ENCODE results near the gene MTFR1L. TPM values are rescaled to one million over a fixed set of nuclear protein-coding genes. Genes with fewer than 3 reads are reported as not detected.

MTFR1L gene
- total and polyA plus RNA-seq, 8 donors: 39.3 to 301 (median 59.3) TPM

GRCh38 chr1:25786887-25787759 lies 32.6 kb upstream of the MTFR1L start:
- Histone ChIP-seq H3K4me3 (no peak overlapping the region), H3K4me1 (peaks cover 12 to 52% (median 31%) of the 10 kb centered on the region in 4 donors), H3K27me3 (no peaks in the 10 kb centered on the region), H3K9me3 (no peaks in the 10 kb centered on the region), H3K36me3 (peaks cover 0 to 26% (median 13%) of the 10 kb centered on the region in 4 donors), H3K27ac (peak overlapping the region in 2 of 5 donors; percentile 40 to 60)
- intact Hi-C loops (cut with DNase I; ENCODE audit: low total_unique reads): no loop called here
- peak in 1 of 2 donors; percentile 2 for DNase-seq
- WGBS, 5 donors: 67 to 87% (median 75%) methylated on average over 11 of the region's 11 CpGs
- TF ChIP-seq POLR2A (IDR thresholded peaks at IDR 0.05): no peak
- no peak for TF ChIP-seq EP300 (IDR thresholded peaks at IDR 0.05)
- TF ChIP-seq CTCF (IDR thresholded peaks at IDR 0.05): no peak

GRCh38 chr1:25787760-25788166 lies 32.0 kb upstream of the MTFR1L start:
- intact Hi-C loops (cut with DNase I; ENCODE audit: low total_unique reads): no loop called here
- TF ChIP-seq CTCF (IDR thresholded peaks at IDR 0.05) (no peak), EP300 (IDR thresholded peaks at IDR 0.05) (no peak), POLR2AphosphoS5 (IDR thresholded peaks at IDR 0.05) (no peak), POLR2A (IDR thresholded peaks at IDR 0.05) (no peak)
- no peaks in the 10 kb centered on the region for H3K27me3 ChIP-seq
- H3K9me3 ChIP-seq: no peaks in the 10 kb centered on the region
- H3K27ac ChIP-seq: peak overlapping the region in 1 of 5 donors; percentile 60
- peaks cover 9 to 46% (median 31%) of the 10 kb centered on the region in 4 donors for H3K4me1 ChIP-seq
- no peak for DNase-seq
- 85 to 90% (median 89%) methylated on average over 5 of the region's 5 CpGs for WGBS, 5 donors
- no peak overlapping the region for H3K4me3 ChIP-seq
- peaks cover 0 to 26% (median 13%) of the 10 kb centered on the region in 4 donors for H3K36me3 ChIP-seq

GRCh38 chr1:25790472-25790871 lies 29.3 kb upstream of the MTFR1L start:
- DNase-seq: no peak
- WGBS, 5 donors: 88% methylated on average over 6 of the region's 6 CpGs
- TF ChIP-seq EP300 (IDR thresholded peaks at IDR 0.05): no peak
- TF ChIP-seq CTCF (IDR thresholded peaks at IDR 0.05): no peak
- TF ChIP-seq POLR2AphosphoS5 (IDR thresholded peaks at IDR 0.05): no peak
- TF ChIP-seq POLR2A (IDR thresholded peaks at IDR 0.05): no peak
- Histone ChIP-seq H3K27ac (no peak overlapping the region), H3K9me3 (no peaks in the 10 kb centered on the region), H3K4me1 (peaks cover 1 to 31% (median 20%) of the 10 kb centered on the region in 4 donors), H3K4me3 (no peak overlapping the region), H3K27me3 (no peaks in the 10 kb centered on the region), H3K36me3 (peaks cover 0 to 18% (median 5%) of the 10 kb centered on the region in 4 donors)
- intact Hi-C loops (cut with DNase I; ENCODE audit: low total_unique reads): no loop called here

GRCh38 chr1:25792115-25792514 lies 27.6 kb upstream of the MTFR1L start:
- Histone ChIP-seq H3K27me3 (no peaks in the 10 kb centered on the region), H3K36me3 (peaks cover 0 to 14% (median 5%) of the 10 kb centered on the region in 4 donors)
- WGBS, 5 donors: 65 to 71% (median 67%) methylated on average over 4 of the region's 4 CpGs

More at GRCh38 chr1:25792115-25792514, 27.6 kb upstream of the MTFR1L start:
- no peaks in the 10 kb centered on the region for H3K9me3 ChIP-seq
- DNase-seq: no peak
- intact Hi-C loops (cut with DNase I; ENCODE audit: low total_unique reads): no loop called here
- no peak overlapping the region for H3K27ac ChIP-seq
- no peak overlapping the region for H3K4me3 ChIP-seq
- H3K4me1 ChIP-seq: peaks cover 9 to 28% (median 17%) of the 10 kb centered on the region in 4 donors
- TF ChIP-seq POLR2A (IDR thresholded peaks at IDR 0.05) (no peak), EP300 (IDR thresholded peaks at IDR 0.05) (no peak), CTCF (IDR thresholded peaks at IDR 0.05) (no peak), POLR2AphosphoS5 (IDR thresholded peaks at IDR 0.05) (no peak)

Measured in stomach (tissue), 9 donors.